DND-41 (cell line): ENCODE data around the gene RAD51B.

Experiments
- CTCF ChIP-seq: IDR thresholded peaks from 2 replicates; pipeline ENCODE4 v1.5.1; 2012; ENCODE audit warnings: borderline replicate concordance, low read length, moderate library complexity, mild to moderate bottlenecking; ENCODE audit not compliant: poor library complexity, severe bottlenecking; ENCODE audit errors: extremely low read depth
- EZH2 ChIP-seq: IDR thresholded peaks from 3 replicates; pipeline ENCODE4 v1.6.1; 2012; ENCODE audit warnings: borderline replicate concordance, low read depth, mild to moderate bottlenecking, moderate library complexity, low read length, inconsistent platforms; ENCODE audit not compliant: severe bottlenecking

GRCh38 chr14:68556253-68556652 lies 736.7 kb downstream of the RAD51B start:
- TF ChIP-seq CTCF, result no peak
- no peak for TF ChIP-seq EZH2
